CD4-positive, alpha-beta T cell treated with Interferon gamma for 1 hour (primary cell): ENCODE measurements around the gene IQGAP1.

ENCODE experiments used
- DNase-seq: peaks from one replicate; pipeline ENCODE4 v3.0.0-alpha.2; 2020

IQGAP1 gene

DNA sequence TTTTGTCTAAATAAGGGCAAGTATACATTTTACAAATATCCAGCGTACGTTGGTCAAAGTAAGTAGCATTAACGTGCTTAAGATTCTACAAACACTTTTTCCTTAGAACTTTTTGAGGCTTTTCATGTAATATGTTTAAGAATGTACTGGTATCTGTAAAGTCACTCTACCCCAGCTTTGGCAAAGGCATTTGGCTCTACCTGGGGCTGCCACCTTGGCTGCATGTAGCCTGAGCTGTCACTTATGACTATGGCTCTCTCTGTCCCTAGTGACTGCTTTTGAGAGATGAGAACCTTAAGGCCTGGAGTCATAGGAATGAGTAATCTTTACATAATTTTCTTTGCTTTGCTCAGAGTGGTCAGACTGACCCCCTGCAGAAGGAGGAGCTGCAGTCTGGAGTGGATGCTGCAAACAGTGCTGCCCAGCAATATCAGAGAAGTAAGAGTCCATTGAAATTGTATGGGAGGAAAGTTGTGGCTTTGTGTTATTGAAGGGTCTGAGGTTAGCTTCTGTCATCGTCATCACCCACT lies 61.2 kb downstream of the IQGAP1 start:
- no peak for DNase-seq

DNA sequence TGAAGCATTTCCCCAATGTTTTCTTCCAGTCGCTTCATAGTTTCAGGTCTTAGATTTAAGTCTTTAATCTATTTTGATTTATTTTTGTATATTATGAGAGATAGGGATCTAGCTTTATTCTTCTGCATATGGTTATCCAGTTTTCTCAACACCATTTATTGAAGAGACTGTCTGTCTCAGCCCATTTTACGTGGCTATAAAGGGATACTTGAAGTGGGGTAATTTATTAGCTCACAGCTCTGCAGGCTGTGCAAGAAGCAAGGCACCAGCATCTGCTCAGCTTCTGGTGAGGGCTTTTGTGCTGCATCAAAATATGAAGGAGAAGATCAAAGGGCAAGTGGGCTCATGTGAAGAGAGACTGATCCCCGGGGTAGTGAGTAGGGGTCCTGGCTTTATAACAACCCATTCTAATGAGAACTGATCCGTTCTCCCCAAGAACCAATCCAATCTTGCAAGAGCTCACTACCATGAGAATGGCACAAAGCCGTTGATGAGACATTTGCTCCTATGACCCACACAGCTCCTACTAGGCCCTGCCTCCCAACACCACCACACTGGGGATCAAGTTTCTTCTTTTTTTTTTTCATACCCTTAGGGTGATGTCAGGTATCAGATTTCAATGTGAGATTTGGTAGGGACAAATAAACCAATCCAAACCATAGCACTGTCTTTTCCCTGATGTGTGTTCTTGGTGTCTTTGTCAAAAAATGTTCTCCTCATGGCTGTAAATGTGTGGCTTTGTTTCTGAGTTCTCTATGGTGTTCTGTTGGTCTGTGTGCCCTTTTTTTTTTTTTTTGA lies 63.2 kb downstream of the IQGAP1 start:
- no peak for DNase-seq

- DNase-seq, result no peak
These were observed 68.2 kb downstream of the IQGAP1 start for GRCh38 chr15:90456236-90456635.

- no peak for DNase-seq
These were observed 70.0 kb downstream of the IQGAP1 start for GRCh38 chr15:90458061-90458460.

GRCh38 chr15:90459368-90459767 lies 71.3 kb downstream of the IQGAP1 start:
- DNase-seq, result no peak

- no peak for DNase-seq
These were observed 72.2 kb downstream of the IQGAP1 start for GRCh38 chr15:90460142-90460824.

- DNase-seq, result no peak
These were observed 75.3 kb downstream of the IQGAP1 start for GRCh38 chr15:90463381-90463780.

- no peak for DNase-seq
These were observed 77.3 kb downstream of the IQGAP1 start for GRCh38 chr15:90465140-90465929.

DNA sequence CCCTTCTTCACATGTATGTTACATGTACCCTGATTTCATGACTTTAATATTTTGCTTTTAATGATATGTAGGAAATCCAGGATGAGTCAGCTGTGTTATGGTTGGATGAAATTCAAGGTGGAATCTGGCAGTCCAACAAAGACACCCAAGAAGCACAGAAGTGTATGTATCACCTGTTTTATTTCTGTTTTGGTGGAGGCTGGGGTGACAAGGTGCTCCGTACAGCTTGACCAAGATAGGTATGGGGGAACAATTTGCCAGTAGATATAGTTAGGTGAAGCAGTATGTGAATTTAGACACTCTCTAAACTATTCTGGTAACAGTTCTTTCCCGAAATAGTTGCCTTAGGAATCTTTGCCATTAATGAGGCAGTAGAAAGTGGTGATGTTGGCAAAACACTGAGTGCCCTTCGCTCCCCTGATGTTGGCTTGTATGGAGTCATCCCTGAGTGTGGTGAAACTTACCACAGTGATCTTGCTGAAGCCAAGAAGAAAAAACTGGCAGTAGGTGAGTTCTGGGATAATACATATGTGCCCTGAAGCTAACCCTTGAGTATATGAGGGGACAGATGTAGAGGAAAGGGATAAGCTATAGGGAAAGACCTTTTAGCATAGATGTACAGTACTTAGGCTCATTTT lies 78.0 kb downstream of the IQGAP1 start:
- no peak for DNase-seq

DNA sequence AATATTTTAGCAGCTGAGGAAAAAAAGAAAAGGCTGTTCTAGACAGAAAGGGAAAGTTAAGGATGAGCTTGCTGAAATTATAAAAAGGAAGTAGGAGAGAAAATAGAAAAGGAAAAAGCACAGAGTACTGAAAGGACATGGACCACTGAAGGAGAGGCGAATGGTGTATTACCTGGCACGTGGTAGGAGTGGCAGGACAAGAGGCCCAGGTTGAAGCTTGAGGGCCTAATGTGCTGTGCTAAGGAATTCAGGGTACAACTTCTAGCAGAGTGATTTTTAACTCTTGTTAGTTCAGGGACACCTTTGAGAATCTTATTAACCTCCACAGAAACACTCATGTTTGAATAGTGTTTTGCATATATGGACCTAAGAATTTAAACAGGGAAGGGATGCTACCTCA lies 81.7 kb downstream of the IQGAP1 start:
- DNase-seq, result no peak

DNA sequence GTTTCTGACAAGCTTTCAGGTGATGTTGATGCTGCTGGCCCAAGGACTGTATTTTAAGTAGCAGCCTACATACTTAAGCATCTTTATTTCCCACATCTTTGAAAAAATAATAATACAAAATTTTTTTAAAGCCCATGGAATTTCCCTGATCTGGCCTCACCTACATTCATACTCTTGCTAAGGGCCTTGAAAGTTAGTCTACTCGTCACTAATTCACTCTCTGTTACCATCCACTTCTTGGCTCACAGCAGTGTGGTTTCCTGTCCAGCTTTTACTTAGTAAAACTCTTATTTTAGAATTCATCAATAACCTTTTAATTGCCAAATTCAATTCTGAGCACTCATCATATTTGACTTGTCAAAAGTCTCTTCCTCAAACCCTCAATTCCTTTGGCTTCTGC lies 82.4 kb downstream of the IQGAP1 start:
- DNase-seq, result no peak

- DNase-seq, result no peak
These were observed 83.1 kb downstream of the IQGAP1 start for GRCh38 chr15:90471126-90471525.

- DNase-seq, result no peak
These were observed 83.7 kb downstream of the IQGAP1 start for GRCh38 chr15:90471769-90472168.

DNA sequence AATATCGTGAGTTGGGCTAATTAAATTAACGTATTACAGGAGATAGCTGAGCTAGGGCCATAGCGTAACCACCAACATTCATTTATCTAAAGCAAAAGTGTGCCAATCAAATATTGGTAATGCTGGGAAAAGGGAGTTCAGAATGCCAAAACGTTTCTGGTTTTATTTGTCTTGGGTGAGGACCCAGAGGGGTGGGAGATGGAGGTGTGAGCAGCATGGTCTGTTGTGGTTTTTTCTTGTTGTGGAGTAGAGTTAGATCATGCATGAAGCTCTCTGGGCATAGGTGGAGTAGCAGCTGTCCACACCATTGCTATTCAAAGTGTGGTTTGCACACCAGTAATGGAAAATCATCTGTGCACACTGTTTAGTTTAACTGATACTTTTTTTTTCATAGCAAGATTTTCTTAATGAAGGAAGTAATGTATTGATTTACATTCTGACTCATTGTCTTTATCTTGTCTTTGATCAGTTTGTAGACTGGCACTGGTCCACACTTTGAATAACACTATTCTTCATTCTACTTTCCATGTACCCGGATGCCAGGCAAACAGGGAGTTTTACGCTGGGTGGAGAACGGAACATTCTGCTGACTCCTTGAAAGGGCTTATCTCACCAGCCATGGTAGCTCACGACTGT lies 90.9 kb downstream of the IQGAP1 start:
- no peak for DNase-seq

- DNase-seq, result no peak
These were observed 91.6 kb downstream of the IQGAP1 start for GRCh38 chr15:90479656-90480055.

- DNase-seq, result peak; percentile 29
These were observed 93.0 kb downstream of the IQGAP1 start for GRCh38 chr15:90481023-90481422.

DNA sequence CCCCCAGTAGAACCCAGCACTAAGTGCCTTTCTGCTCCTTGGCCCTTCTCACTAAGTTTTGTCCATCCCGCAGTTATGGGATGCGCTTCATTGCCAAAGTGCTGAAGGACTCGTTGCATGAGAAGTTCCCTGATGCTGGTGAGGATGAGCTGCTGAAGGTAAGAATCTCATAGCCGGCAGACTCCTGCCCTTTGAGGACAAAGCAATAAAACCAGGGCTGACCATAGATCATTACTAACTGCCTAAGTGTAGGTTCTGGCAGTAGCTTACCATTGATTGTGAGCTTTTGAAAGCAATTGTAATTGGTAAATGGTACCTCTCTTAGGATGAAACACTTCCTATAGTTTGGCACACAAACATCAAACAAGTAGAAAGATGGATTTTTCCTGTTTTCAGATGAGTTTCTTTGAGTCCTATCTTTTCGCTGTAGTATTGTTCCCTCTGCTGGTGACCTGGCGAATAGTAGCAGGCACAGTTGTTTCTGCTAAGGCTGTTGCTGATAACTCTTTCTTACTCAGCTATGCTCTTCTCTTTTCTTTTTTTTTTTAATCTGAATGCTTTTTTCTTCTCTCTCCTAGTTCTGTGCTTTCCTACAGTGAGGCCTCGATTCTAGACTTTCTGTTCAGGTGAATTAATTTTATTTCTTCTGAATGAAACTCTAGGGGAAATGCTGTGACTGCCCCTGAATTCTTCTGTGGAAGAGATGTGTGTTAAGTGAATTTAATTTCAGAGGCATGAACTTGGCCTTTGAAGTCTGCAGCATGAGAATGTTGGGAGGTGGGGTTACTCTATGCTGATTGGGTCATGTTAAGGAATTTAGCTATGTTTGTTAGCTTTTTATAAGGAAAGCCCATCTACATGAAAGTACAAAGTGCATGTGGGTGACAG lies 94.3 kb downstream of the IQGAP1 start:
- peak; percentile 25 for DNase-seq

DNA sequence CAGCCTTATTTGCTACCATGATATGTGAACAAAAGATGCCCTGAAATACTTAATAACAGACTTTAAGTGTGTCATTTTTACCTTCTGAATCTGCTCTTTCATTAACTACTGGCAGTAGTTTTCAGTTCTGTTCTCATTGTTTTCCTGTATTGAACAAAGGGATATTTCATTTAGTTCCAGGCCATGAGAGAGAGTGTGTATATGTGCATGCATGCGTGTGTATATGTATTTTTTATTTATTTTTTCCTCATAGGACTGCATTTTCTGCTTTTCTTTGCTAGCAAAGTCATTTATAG lies 94.9 kb downstream of the IQGAP1 start:
- no peak for DNase-seq

- DNase-seq, result no peak
These were observed 95.6 kb downstream of the IQGAP1 start for GRCh38 chr15:90483637-90484036.

GRCh38 chr15:90487186-90487585 lies 99.1 kb downstream of the IQGAP1 start:
- no peak for DNase-seq

DNA sequence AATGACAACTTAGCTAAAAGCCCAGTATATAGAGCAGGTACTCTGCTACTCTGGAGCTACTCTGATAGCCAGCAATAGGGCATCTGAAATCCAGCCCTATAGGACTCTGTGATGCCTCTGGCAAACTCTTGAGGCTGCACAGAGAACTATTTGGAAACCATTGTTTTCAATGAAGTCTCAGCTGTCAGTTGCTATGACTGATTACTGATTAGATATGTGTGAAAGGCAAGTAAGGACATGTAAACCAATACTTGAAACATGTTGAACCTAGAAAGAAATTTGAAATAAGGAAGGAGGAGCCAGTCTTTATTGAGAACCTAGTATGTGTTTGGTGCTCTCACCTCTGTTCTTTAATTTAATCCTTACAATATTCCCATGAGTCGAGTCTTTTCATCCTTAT lies 101.5 kb downstream of the IQGAP1 start:
- no peak for DNase-seq

GRCh38 chr15:90489944-90490343 lies 101.9 kb downstream of the IQGAP1 start:
- no peak for DNase-seq
